ENCODE data around the gene GNAQ.

DNA sequence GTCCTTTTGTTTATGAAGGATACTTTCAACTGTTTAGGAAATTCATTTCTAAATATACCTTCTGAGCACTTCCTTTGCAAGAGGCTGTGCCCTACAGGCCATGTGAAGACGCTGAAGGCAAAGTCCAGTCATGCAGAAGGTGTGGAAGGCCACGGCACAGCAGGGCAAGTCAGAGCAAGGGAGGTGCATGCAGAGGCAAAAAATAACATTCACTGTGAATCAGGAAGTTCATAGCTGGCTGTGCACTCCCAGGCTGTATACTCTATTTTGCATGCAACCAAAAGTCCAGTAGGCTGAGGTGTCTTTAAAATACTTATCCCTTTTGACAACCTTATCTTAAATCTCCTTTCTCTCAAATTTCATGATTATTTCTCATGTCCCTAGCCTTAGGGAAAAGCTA lies 50.3 kb downstream of the GNAQ start:
- TF ChIP-seq CTCF (conservative IDR thresholded peaks at IDR 0.05; ENCODE audit: low read depth, low read length) (no peak), EZH2phosphoT487 (IDR thresholded peaks at IDR 0.05; ENCODE audit: borderline replicate concordance, low read length) (no peak), EZH2 (IDR thresholded peaks at IDR 0.05; ENCODE audit: low read length, unreplicated experiment) (no peak)
